Endothelial cell of umbilical vein (primary cell): Measurements from ENCODE around the gene GALNT17. TPM values are rescaled to one million over a fixed set of nuclear protein-coding genes. Genes with fewer than 3 reads are reported as not detected.

Source experiments
- BruUV-seq: library from RNA; stranded (reverse); fragments of 400-500 nt; replicated peaks from 2 replicates; lab custom pipeline; 2021; lab: Mats Ljungman, UMichigan
- CTCF ChIA-PET: fragments of 300-600, 350-600 bp; sonication (Branson Sonifier 250); formaldehyde crosslinking; loops from one replicate; lab custom pipeline; 2021; ENCODE audit warnings: antibody characterized with exemption, inconsistent platforms; lab: Charles Lee
- POLR2A ChIA-PET: fragments of 300-600, 350-600 bp; sonication (Branson Sonifier 250); formaldehyde crosslinking; loops from one replicate; lab custom pipeline; 2021; ENCODE audit warnings: antibody characterized with exemption, inconsistent platforms; lab: Charles Lee
- DNase-seq: peaks from one replicate; pipeline ENCODE4 v3.0.0-alpha.2; 2011; ENCODE audit warnings: low read depth, low spot score
- FAIRE-seq: peaks from 2 replicates; lab custom pipeline; 2011; peaks lifted over from hg19 to GRCh38; lab: Jason Lieb, UNC
- H2AFZ ChIP-seq: 2 replicates; pipeline ENCODE4 v1.6.0; 2012; ENCODE audit warnings: low read depth, low read length, control low read depth, inconsistent platforms
- H3K27ac ChIP-seq: 2 replicates; pipeline ENCODE4 v1.5.1; 2011; ENCODE audit warnings: low read depth, mild to moderate bottlenecking, control low read depth, low read length, moderate library complexity; ENCODE audit not compliant: insufficient read depth
- H3K27me3 ChIP-seq, 2 experiments: 2 replicates each; pipeline versions ENCODE4 v1.6.0 to v1.6.1; 2011; ENCODE audit warnings: low read length in 2 of 2, mixed read lengths in 1 of 2; ENCODE audit not compliant: control insufficient read depth in 2 of 2, insufficient read depth in 2 of 2
- H3K36me3 ChIP-seq, 2 experiments: 2 replicates in 1 of 2; 3 replicates in 1 of 2; pipeline ENCODE4 v1.5.1; 2011; ENCODE audit warnings: low read length in 2 of 2, mild to moderate bottlenecking in 1 of 2, moderate library complexity in 1 of 2; ENCODE audit not compliant: control insufficient read depth in 2 of 2, insufficient read depth in 2 of 2; ENCODE audit errors: extremely low read depth in 1 of 2
- H3K4me1 ChIP-seq: 3 replicates; pipeline ENCODE4 v1.5.1; 2011; ENCODE audit warnings: mild to moderate bottlenecking, low read length; ENCODE audit not compliant: control insufficient read depth, insufficient read depth; ENCODE audit errors: extremely low read depth
- H3K4me2 ChIP-seq: 2 replicates; pipeline ENCODE4 v1.6.1; 2011; ENCODE audit warnings: low read length, control low read depth, mixed read lengths; ENCODE audit not compliant: insufficient read depth
- H3K4me3 ChIP-seq, 3 experiments: fragments of 200-600 bp in 1 of 3; sonication (generic), shearing (Covaris generic) in 1 of 3; replicated peaks in 1 of 3; 2 replicates each; pipeline ENCODE4 v1.5.1; 2011 to 2016; ENCODE audit warnings: control low read depth in 3 of 3, low read length in 3 of 3, mild to moderate bottlenecking in 2 of 3, inconsistent platforms in 1 of 3, low read depth in 1 of 3, moderate library complexity in 1 of 3; ENCODE audit not compliant: insufficient read depth in 1 of 3
- H3K79me2 ChIP-seq: 2 replicates; pipeline ENCODE4 v1.6.0; 2012; ENCODE audit warnings: low read length, inconsistent platforms; ENCODE audit not compliant: control insufficient read depth, insufficient read depth
- H3K9ac ChIP-seq: replicated peaks from 2 replicates; pipeline ENCODE3; 2011; ENCODE audit warnings: low read length, control low read depth; ENCODE audit not compliant: insufficient read depth; ENCODE audit errors: extremely low read depth
- H3K9me1 ChIP-seq: replicated peaks from 3 replicates; pipeline ENCODE4 v1.6.0; 2011; ENCODE audit warnings: mild to moderate bottlenecking, low read length; ENCODE audit not compliant: control insufficient read depth, insufficient read depth; ENCODE audit errors: extremely low read depth
- H3K9me3 ChIP-seq: replicated peaks from 2 replicates; pipeline ENCODE4 v1.5.1; 2012; ENCODE audit warnings: low read length, inconsistent platforms; ENCODE audit not compliant: control insufficient read depth, insufficient read depth
- H4K20me1 ChIP-seq: replicated peaks from 2 replicates; pipeline ENCODE3; 2011; ENCODE audit warnings: mild to moderate bottlenecking, low read length; ENCODE audit not compliant: control insufficient read depth, insufficient read depth; ENCODE audit errors: extremely low read depth
- CTCF ChIP-seq, 2 donors: IDR thresholded peaks; 1 replicate in 1 of 2; 2 replicates in 1 of 2; pipeline ENCODE4 v1.5.1; 2011; ENCODE audit warnings: low read length in 2 of 2, mild to moderate bottlenecking in 2 of 2, moderate library complexity in 2 of 2, control low read depth in 1 of 2, inconsistent platforms in 1 of 2, low read depth in 1 of 2; ENCODE audit not compliant: insufficient read depth in 1 of 2; ENCODE audit errors: extremely low read depth in 1 of 2
- EZH2 ChIP-seq: IDR thresholded peaks from 2 replicates; pipeline ENCODE4 v1.6.1; 2012; ENCODE audit warnings: borderline replicate concordance, low read depth, mild to moderate bottlenecking, moderate library complexity, low read length, inconsistent platforms; ENCODE audit not compliant: severe bottlenecking
- FOS ChIP-seq: IDR thresholded peaks from 2 replicates; pipeline ENCODE4 v1.6.1; 2011; ENCODE audit warnings: mild to moderate bottlenecking, low read length, moderate library complexity, borderline replicate concordance; ENCODE audit not compliant: insufficient read depth
- GATA2 ChIP-seq: IDR thresholded peaks from 2 replicates; pipeline ENCODE4 v1.7.0; 2011; ENCODE audit warnings: low read depth, mild to moderate bottlenecking, moderate library complexity, mixed read lengths, low read length; ENCODE audit not compliant: insufficient read length, insufficient read depth
- JUN ChIP-seq: IDR thresholded peaks from 2 replicates; pipeline ENCODE4 v1.6.1; 2011; ENCODE audit warnings: borderline replicate concordance, low read depth; ENCODE audit not compliant: insufficient read length, insufficient read depth
- MAX ChIP-seq: IDR thresholded peaks from 2 replicates; pipeline ENCODE4 v1.6.1; 2011; ENCODE audit not compliant: insufficient read depth, insufficient read length
- MYC ChIP-seq: IDR thresholded peaks from one replicate; pipeline ENCODE4 v1.6.1; 2011; ENCODE audit warnings: mild to moderate bottlenecking, low read depth, low read length
- POLR2A ChIP-seq: IDR thresholded peaks from 2 replicates; pipeline ENCODE4 v1.6.1; 2012; ENCODE audit warnings: low read depth, mild to moderate bottlenecking, control low read depth, low read length
- POLR2AphosphoS5 ChIP-seq: IDR thresholded peaks from 2 replicates; pipeline ENCODE4 v1.6.1; 2012; ENCODE audit warnings: low read depth, mild to moderate bottlenecking, control low read depth, low read length, moderate library complexity; ENCODE audit not compliant: insufficient read depth
- dilution Hi-C: fragments of 300-500 bp; cut with MboI; formaldehyde crosslinking; loops from one replicate; pipeline ENCODE4 v1.15.0; 2019; ENCODE audit warnings: low sequenced_read_pairs; ENCODE audit not compliant: extremely low pct_ligation_motif_present
- intact Hi-C: fragments of 100-400 bp; cut with micrococcal nuclease; formaldehyde crosslinking; loops from one replicate; pipeline ENCODE4 v1.10.0; 2022
- polyA plus RNA-seq, 4 experiments: library from polyadenylated mRNA; depleted of rRNA in 3 of 4; stranded (reverse) in 3 of 4; unstranded in 1 of 4; fragments of >200 nt; gene quantifications; 2 replicates each; pipeline versions ENCODE4 v1.2.1 to v1.2.3, GENCODE V29; 2011 to 2012; ENCODE audit warnings: missing spikeins in 1 of 4
- total RNA-seq: library from RNA; stranded (reverse); gene quantifications from 2 replicates; pipeline ENCODE4 v1.2.3, GENCODE V29; 2021

The GALNT17 gene
- total and polyA plus RNA-seq, 2 donors (not counting 3 experiments of a cell fraction or from before 2014, with no cell fraction given), result not detected

- Histone ChIP-seq H3K79me2 (no peaks in the 10 kb centered on the region), H3K9me3 (peaks cover 1% of the 10 kb centered on the region), H3K4me1 (no peaks in the 10 kb centered on the region), H3K27ac (no peak overlapping the region), H2AFZ (no peak overlapping the region), H4K20me1 (no peaks in the 10 kb centered on the region), H3K4me3 (no peak overlapping the region), H3K9ac (no peak overlapping the region), H3K9me1 (no peaks in the 10 kb centered on the region), H3K4me2 (no peak overlapping the region), H3K36me3 (no peaks in the 10 kb centered on the region), H3K27me3 (no peaks in the 10 kb centered on the region)
- ChIA-PET CTCF (no interaction called here), POLR2A (no interaction called here)
- no peak for TF ChIP-seq FOS
- no peak for TF ChIP-seq JUN
- no peak for TF ChIP-seq POLR2AphosphoS5
- no peak for TF ChIP-seq GATA2
- no peak for TF ChIP-seq CTCF (IDR thresholded peaks at IDR 0.05; ENCODE audit: extremely low read depth in 1 of 2, insufficient read depth in 1 of 2, low read depth in 1 of 2, low read length in 2 of 2)
- no peak for TF ChIP-seq POLR2A
- no peak for TF ChIP-seq EZH2
- TF ChIP-seq MYC, result no peak
- TF ChIP-seq MAX, result no peak
- dilution Hi-C loops (no loop called here), intact Hi-C loops (no loop called here)
- no peak for FAIRE-seq
- BruUV-seq, result no TSS peak
- DNase-seq, result no peak
These were observed 354.5 kb downstream of the GALNT17 start for GRCh38 chr7:71486414-71486813.
